ENCODE results near the gene TTN.

Gene TTN

DNA sequence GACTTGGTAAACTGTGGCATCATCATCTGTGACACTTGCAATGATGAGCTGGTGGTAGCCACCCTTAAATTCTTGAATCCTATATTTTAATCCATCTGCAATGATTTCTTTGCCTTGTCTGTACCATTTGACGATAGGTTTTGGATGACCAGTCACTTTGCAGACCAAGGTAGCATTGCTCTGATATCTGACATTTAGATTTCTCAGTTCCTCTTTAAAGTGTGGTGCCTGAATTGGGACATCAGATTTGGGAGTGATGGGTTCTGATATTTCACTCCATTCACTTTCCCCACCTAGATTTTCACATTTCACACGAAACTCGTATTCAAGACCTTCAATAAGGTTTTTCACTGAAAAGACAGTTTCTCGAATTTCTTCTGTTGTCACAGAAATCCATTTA lies 271.2 kb downstream of the TTN start:
- DNase-seq (ENCODE audit: low read depth) = no peak
- TF ChIP-seq, protein P1, sequence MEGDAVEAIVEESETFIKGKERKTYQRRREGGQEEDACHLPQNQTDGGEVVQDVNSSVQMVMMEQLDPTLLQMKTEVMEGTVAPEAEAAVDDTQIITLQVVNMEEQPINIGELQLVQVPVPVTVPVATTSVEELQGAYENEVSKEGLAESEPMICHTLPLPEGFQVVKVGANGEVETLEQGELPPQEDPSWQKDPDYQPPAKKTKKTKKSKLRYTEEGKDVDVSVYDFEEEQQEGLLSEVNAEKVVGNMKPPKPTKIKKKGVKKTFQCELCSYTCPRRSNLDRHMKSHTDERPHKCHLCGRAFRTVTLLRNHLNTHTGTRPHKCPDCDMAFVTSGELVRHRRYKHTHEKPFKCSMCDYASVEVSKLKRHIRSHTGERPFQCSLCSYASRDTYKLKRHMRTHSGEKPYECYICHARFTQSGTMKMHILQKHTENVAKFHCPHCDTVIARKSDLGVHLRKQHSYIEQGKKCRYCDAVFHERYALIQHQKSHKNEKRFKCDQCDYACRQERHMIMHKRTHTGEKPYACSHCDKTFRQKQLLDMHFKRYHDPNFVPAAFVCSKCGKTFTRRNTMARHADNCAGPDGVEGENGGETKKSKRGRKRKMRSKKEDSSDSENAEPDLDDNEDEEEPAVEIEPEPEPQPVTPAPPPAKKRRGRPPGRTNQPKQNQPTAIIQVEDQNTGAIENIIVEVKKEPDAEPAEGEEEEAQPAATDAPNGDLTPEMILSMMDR (IDR thresholded peaks at IDR 0.05; ENCODE audit: control insufficient read depth, insufficient read depth, low read depth, low read length, missing control alignments) = no peak
- H3K4me3 ChIP-seq (ENCODE audit: control insufficient read depth, low read depth, low read length) = no peak overlapping the region

- TF ChIP-seq, protein P1 (IDR thresholded peaks at IDR 0.05; ENCODE audit: control insufficient read depth, insufficient read depth, low read depth, low read length, missing control alignments) = no peak
- H3K4me3 ChIP-seq (ENCODE audit: control insufficient read depth, low read depth, low read length) = no peak overlapping the region
- no peak for DNase-seq (ENCODE audit: low read depth)
Observed at GRCh38 chr2:178531168-178531567, 276.1 kb downstream of the TTN start.

DNA sequence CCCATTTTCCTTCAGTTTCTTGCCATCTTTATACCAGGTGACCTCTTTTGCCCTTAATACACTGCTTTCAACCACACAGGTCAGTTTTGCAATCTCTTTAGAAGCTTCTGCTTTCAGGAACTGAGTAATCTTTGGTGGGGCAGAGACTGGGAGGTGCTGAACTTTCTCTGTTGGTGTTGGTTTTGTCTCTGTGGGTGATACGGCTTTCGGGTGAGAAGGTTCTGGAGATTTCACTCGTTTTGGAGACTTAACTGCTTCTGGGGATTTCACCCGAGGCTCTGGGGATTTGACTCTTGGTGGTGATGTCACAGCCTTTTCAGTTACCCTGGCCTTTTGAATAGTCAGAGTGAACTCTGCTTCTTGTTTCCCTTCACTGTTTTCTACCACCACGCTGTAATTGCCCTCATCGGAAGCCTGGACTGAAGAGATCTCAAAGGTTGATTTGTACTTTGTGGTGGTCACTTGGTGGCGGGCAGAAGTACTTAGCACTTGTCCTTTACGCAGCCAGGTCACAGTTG lies 276.5 kb downstream of the TTN start:
- DNase-seq (ENCODE audit: low read depth) = no peak
- H3K4me3 ChIP-seq (ENCODE audit: control insufficient read depth, low read depth, low read length) = no peak overlapping the region
- TF ChIP-seq, protein P1 (IDR thresholded peaks at IDR 0.05; ENCODE audit: control insufficient read depth, insufficient read depth, low read depth, low read length, missing control alignments) = no peak

- TF ChIP-seq, protein P1 (IDR thresholded peaks at IDR 0.05; ENCODE audit: control insufficient read depth, insufficient read depth, low read depth, low read length, missing control alignments) = no peak
- no peak overlapping the region for H3K4me3 ChIP-seq (ENCODE audit: control insufficient read depth, low read depth, low read length)
- DNase-seq (ENCODE audit: low read depth) = no peak
Observed at GRCh38 chr2:178530131-178530530, 277.1 kb downstream of the TTN start.

DNA sequence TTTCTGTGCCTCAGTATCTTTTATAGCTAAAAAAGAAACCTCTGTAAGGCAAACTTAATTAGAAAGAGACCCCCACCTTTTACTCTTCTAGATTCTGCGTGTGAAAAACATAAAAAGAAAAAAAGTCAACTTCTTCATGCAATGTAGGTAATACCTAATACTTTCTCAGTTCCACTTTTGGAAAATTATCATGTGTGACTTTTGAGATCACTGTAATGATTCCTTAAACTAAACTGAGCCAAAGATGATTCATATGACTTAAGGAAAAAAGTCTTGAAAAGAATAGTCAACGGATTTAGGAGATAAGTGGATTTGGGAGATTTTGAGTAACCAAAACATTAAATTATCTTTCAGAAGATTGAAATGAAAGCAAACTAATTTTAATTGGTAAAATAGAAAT lies 278.0 kb downstream of the TTN start:
- TF ChIP-seq, protein P1 (IDR thresholded peaks at IDR 0.05; ENCODE audit: control insufficient read depth, insufficient read depth, low read depth, low read length, missing control alignments) = no peak
- H3K4me3 ChIP-seq (ENCODE audit: control insufficient read depth, low read depth, low read length) = no peak overlapping the region
- no peak for DNase-seq (ENCODE audit: low read depth)

- TF ChIP-seq, protein P1 (IDR thresholded peaks at IDR 0.05; ENCODE audit: control insufficient read depth, insufficient read depth, low read depth, low read length, missing control alignments) = no peak
- no peak for DNase-seq (ENCODE audit: low read depth)
- H3K4me3 ChIP-seq (ENCODE audit: control insufficient read depth, low read depth, low read length) = no peak overlapping the region
Observed at GRCh38 chr2:178528647-178529046, 278.6 kb downstream of the TTN start.

DNA sequence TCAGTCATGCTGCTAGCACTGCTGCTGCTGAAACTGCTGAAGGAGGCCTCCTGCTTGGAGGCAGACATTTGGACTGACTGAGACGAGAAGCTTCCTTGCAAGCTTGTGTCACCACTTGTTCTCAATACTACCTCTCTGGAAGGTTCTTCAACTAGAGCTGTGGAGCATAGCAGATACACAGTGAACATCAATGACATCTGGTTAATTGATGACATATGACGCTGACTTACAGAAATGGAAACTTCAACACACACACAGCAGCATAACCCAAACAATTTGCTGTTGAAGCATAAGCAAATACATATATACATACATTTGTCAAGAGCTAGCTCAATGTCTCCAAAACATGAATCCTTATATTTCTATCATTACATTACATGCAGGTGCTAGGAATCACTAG lies 279.6 kb downstream of the TTN start:
- TF ChIP-seq, protein P1 (IDR thresholded peaks at IDR 0.05; ENCODE audit: control insufficient read depth, insufficient read depth, low read depth, low read length, missing control alignments) = no peak
- DNase-seq (ENCODE audit: low read depth) = no peak
- no peak overlapping the region for H3K4me3 ChIP-seq (ENCODE audit: control insufficient read depth, low read depth, low read length)
